SKM-1 (cell line): Measurements from ENCODE around the gene KCND1.

Experiments used
- DNase-seq: peaks from one replicate; lab custom pipeline; 2025; ENCODE audit not compliant: unreplicated experiment; lab: John Stamatoyannopoulos, UW

KCND1 gene

GRCh38 chrX:48939524-48940228 is 32.0 kb downstream of the KCND1 start:
- no peak for DNase-seq

DNA sequence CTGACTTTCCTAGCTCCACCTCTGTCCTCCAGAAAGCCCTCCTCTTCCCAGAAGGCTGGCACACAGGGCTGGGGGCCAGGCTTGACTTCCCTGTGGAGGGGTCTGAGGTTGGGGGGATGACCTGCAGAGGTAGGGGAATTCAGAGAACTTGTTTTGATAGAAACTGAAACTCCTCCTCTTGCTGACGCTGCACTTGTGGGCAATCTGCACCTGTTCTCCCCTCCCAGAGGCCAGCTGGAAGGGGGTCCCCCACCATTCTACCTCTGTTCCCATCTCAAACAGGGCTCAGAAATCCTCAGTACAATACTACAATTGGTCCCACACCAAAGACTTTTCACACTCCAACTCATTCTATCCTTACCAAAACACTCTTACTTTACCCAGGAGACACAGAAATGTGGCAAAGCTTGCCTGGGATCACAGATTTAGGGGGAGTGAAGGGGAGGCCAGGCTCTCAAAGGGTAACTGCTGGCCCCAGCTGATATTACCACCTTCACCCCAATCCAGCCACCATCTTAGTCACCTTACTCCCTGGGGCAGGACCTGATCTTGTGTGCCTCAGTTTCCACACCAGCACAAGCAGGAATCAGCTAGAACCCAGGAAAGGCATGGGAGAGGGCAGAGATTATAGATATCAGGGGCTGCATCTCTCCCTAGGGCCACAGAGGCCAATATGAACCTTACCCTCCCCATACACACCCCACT is 32.8 kb downstream of the KCND1 start:
- DNase-seq, result no peak

DNA sequence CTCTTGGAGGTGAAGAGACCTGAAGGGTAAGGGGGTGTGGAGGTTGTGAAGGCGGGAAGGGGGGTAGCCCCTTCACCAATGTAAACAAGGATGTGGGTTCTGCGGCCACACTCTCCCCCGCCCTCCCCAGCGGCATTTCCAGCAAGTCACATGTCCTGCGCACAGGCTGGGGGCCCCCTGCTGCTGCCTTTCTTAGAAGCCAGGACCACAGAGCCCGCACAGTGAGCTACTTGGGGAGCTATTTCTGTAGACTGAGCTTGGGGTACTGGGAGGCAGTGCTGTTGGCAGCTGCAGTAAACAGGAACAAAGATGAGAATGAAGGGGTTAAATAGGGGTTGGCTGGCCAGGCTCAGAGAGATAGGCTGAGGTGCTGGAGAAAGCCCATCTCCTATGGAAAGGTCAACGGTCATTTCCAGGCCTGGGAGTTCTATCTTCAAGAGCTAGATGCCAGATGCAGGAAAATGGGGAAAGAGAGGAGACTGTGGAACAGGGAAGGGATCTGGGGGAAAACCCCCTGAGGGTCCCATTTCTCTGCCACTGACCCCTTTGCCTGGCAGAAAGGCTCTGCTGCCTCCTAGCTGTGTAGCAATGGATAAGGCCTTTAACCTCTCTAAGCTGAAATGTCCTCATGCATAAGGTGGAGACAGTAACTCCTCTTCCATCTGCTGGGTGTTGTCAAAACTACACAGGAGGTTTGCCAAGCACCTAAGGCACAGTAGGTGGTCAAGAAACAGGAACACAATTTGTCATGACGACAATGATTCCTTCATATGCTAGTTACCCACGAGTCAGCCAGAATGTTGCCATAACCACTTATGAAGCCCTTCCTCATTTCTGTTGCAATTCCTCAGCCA is 34.4 kb downstream of the KCND1 start:
- DNase-seq, result peak; percentile 58

DNA sequence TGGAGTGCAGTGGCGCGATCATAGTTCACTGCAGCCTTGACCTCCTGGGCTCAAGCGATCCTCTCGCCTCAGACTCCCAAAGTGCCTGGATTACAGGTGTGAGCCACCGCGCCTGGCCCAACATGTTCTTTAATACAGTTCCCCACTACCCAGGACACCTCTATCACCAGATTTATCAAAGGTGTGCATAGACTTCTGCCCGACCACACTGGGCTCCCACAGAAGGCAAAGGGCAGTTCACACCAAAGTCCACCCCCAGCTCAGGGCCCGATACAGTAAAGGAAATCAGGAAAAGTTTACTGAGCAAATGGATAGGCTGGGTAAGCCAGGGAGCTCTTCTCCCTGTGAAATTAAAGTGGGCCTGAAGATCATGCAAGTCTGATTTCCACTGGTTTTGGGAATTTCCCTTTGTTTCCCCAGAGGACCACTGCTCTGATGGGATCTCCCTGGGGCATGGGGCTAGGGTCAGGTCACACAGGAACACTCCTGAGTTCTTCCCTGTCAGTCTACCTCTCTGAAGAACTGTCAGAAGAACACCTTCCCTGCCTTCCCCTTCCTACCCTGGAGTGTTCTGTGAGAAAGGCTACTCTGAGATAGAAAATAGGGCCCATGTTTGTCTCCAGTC is 35.1 kb downstream of the KCND1 start:
- no peak for DNase-seq

DNA sequence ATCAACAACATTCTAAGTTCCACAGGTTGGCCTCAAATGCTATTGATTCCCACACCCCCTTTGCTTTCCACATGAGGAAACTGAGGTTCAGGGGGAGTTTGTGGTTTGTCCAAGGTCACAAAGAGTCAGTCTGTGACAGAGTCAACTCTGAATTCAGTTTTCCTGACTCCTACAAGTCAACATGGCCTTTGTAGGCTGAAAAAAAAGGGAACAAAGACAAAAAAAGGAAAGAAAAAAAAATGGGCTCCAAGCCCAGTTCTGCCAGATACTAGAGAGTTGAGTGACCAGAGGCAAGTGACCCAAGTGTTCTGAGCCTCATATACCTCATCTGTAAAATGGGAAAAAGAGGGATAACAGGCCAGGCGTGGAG is 36.4 kb downstream of the KCND1 start:
- DNase-seq, result no peak

DNA sequence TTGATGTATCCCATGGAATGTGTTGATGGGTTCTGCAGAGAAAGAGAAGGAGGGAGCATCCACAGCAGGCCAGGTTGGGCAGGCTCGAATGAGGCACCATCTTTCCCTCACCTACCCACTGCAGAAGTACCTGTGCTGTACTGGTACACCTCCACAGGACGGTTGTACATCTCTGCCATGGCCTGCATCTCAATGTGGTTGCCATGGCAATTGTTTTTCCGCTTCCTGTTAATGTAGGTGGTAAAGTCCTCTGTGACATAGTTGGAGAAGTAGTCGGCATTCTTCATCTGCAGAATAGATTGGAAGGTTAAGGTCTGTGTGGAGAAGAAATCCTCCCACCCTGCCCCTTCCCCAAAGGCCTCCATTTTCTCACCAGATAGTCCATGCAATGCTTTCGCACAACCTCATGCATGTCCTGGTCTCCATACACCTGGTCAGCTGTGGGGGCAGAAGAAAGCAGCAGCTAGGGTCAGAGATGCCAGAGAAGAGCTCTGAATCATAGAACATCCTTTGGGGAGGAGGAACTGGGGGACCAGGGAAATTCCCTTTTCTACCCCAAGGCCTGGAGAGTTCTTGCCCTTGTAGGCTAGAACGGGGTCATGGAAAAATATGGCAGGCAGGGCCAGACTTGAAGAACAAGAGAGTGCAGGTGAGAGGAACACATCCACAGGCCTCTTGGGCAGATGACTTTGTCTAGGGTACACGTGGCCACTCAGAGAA is 36.9 kb downstream of the KCND1 start:
- DNase-seq, result no peak

GRCh38 chrX:48933757-48934156 is 37.9 kb downstream of the KCND1 start:
- DNase-seq, result no peak

GRCh38 chrX:48927736-48928382 is 43.8 kb downstream of the KCND1 start:
- DNase-seq, result no peak

DNA sequence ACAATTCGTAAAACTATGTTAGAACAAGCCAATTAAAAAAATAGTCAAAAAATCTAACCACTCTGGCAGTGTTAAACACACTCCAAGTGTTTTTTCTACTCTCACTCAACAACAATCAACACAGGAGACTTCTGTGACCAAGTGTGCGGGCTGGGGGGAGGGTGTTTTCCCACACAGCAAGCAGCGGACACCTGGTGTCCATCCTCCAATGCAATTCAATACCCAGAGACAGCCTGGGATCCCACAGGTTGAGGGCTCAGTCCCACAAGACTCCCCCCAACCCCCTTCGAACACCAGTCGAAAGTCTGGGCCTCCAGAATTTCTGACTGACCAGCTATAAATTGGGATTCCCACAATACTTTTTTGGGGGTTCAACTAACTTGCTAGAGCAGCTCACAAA is 44.5 kb downstream of the KCND1 start:
- DNase-seq, result no peak

DNA sequence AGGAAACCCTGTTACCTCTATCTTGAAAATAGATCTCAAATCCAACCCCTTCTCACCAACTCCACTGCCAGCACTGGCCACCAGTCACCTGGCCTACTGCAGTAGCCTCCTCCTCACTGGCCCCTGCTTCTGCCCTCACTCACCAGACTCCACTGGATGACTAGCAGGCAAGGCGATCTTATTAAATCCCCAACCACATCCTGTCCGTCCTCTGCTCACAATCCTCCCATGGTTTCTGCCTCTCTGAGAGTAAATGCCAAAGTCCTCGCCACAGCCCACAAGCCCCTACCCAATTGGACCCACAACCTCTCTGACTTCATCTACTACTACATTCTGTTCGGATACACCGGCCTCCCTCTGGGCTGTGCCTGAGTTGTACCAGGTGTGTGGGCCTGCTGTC is 47.4 kb downstream of the KCND1 start:
- DNase-seq, result no peak

- no peak for DNase-seq
These were observed 47.9 kb downstream of the KCND1 start for GRCh38 chrX:48923771-48924170.

DNA sequence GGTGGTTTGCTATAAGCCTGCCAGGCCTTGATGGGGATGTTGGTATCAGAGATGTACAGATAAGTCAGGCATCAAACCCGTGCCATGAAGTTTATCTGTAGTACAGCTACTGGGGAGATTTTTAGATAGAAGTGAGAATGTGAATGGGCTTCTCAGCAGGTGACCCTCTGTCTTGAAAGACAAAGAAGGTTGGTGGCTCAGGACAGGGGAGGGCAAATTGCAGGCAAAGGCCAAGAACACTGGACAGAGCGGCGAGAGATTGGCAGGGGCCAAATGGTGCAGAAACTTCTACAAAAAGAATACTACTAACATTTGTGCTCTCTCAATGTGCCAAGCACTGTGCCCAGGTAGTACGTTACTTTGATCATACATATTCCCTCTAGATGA is 50.9 kb downstream of the KCND1 start:
- DNase-seq, result no peak

- DNase-seq, result no peak
These were observed 51.5 kb downstream of the KCND1 start for GRCh38 chrX:48919947-48920717.

DNA sequence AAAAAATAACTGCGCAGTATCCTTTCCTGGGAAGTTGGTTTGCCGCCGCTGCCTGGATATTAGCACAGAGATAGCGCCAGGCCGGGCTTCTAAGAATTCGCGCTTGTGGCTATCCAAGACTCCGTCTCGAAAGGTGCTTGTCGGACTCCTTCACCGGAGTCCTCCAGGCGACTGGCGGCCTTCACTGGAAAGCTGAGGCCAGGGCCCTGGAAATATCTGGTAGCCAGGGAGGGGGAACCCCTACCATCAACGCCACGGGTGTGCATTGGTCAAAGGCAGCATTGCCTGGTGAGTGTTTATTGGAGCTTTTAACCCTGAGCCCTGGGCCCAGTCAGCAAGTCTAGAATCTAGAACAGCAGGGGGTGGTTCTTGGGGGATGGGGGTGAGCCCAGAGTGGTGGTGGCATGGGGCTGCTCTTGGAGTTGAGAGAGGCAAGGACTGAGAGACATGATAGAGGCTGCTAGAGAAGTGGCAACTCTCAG is 52.2 kb downstream of the KCND1 start:
- no peak for DNase-seq

- peak; percentile 69 for DNase-seq
These were observed 52.9 kb downstream of the KCND1 start, which contains the start of gene PIM2 for GRCh38 chrX:48918643-48919340. PIM2 (minus strand) TSS chrX:48919024; CDS start chrX:48918834, 190 bp downstream.

DNA sequence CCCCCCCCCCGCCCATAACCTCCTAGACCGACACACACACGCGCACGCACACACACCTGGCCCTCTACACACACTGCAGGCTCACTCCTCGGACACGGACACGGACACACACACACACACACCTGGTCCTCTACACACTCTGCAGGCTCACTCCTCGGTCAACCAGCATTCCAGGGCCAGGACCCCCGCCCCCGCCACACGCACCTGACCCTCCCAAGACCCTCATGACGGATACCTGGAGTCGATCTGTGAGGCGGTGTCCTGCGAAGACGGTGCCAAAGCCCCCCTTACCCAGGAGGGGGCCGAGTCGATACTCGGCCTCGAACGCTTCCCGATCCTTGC is 53.4 kb downstream of the KCND1 start:
- no peak for DNase-seq

- peak; percentile 46 for DNase-seq
These were observed 54.3 kb downstream of the KCND1 start for GRCh38 chrX:48917139-48918001.
